ENCODE data around the gene AGPAT2. TPM values are rescaled to one million over a fixed set of nuclear protein-coding genes. Genes with fewer than 3 reads are reported as not detected.

The AGPAT2 gene
- polyA plus RNA-seq, 1 of the 3 experiments (the other 2 are of a cell fraction): 46.8 TPM

DNA sequence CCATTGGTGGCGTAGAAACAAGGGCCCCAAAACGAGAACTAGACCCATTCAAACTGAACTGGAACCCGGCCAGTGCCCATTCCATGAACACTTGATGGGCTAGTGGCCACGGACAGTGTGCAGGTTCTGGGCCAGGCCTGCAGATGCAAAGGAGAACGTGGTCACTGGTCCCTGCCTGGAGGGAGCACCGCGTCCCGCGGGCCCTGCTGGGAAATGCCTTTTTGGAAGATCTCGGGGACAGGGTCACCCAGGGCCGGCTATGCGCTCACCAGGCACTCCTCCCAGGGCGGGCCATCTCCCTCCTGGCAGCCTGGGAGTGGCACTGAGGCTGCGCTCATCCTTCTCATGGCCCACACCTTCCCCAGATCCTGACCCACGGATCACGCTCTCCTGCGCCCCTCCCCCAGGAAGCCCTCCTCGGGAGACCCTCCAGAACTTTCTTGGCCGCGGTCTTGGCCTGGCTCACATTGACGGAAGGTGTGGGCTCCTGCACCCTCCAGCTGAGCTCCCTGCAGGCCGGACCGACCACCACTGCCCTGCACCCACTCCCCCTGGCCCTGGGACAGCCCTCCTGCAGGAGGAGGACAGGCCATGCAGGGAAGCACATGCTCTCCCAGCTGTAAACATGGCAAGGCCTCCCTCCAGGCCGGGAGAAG is 22.3 kb upstream of the AGPAT2 start (continued):
- TF ChIP-seq RFX5 (IDR thresholded peaks at IDR 0.05; ENCODE audit: low read length) (no peak), TEAD4 (IDR thresholded peaks at IDR 0.05; ENCODE audit: borderline replicate concordance, insufficient read depth) (no peak)

DNA sequence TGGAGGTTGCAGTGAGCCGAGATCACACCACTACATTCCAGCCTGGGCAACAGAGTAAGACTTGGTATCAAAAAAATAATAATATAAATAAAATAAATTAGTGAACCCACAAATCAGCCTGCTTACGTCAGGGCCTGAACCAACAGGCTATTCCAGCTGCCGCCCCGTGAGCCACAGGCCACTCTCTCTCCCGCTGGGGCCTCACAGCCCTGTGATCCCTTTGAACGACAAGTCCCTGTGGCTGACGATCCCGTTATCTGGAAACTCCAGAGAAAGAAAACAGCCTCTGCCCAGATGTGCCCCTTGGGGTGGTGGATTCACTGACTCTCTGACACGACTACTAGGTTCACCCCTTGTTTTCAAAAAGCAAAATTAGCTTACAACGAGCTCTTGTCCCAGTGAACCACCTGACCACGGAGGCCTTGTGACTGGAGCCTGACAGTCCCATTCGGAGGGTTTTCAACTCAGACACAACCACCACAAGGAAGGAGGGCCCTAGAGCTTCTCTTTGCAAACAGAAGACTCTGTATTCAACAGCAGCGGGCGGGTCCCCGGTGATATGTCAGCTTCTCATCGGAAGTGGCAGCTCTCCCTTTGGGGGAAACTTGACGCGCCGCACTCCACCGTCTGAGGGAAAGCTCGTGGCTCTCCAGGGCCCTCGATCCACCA is 20.7 kb upstream of the AGPAT2 start:
- H4K20me1 ChIP-seq (ENCODE audit: insufficient read depth): no peaks in the 10 kb centered on the region
- POLR2A ChIA-PET: no interaction called here
- WGBS (ENCODE audit: low lambda C conversion rate): 92% methylated on average over 20 of the region's 22 CpGs
- H3K27ac ChIP-seq (ENCODE audit: low read depth in 2 of 2, low read length in 1 of 2): no peak overlapping the region
- H3K4me1 ChIP-seq (ENCODE audit: control insufficient read depth in 1 of 2, insufficient read depth in 2 of 2, low read depth in 1 of 2, low read length in 1 of 2): peaks cover 0 to 4% of the 10 kb centered on the region in 2 experiments; a peak in 1 of 4 replicates
- no peak overlapping the region for H3K9ac ChIP-seq
- no peaks in the 10 kb centered on the region for H3K27me3 ChIP-seq (ENCODE audit: insufficient read depth)
- CTCF ChIA-PET: interaction anchor here (0.6 to 2.3 kb wide), 5 partner anchors 9 to 308 kb away, joined by 3 to 15 read pairs (median 6); partner anchors contain the start of gene SNAPC4
- TF ChIP-seq REST (IDR thresholded peaks at IDR 0.05; ENCODE audit: low read depth, low read length) (no peak), TAF1 (IDR thresholded peaks at IDR 0.05; ENCODE audit: borderline replicate concordance, low read depth, low read length) (no peak), EP300 (IDR thresholded peaks at IDR 0.05; ENCODE audit: borderline replicate concordance in 1 of 2, low read depth in 1 of 2, low read length in 1 of 2) (no peak), NRF1 (IDR thresholded peaks at IDR 0.05; ENCODE audit: low read depth, low read length) (no peak), FOXJ3 (CRISPR knock-in tag; IDR thresholded peaks at IDR 0.05) (no peak), TEAD4 (IDR thresholded peaks at IDR 0.05; ENCODE audit: borderline replicate concordance, insufficient read depth) (no peak), USF1 (IDR thresholded peaks at IDR 0.05; ENCODE audit: borderline replicate concordance, low read depth) (no peak), RFX5 (IDR thresholded peaks at IDR 0.05; ENCODE audit: low read length) (no peak), MAX (IDR thresholded peaks at IDR 0.05; ENCODE audit: low read depth) (no peak), FOSL2 (IDR thresholded peaks at IDR 0.05; ENCODE audit: borderline replicate concordance, low read depth) (no peak), SIN3A (IDR thresholded peaks at IDR 0.05; ENCODE audit: borderline replicate concordance, low read depth, low read length) (no peak), GATA2 (CRISPR knock-in tag; IDR thresholded peaks at IDR 0.05) (no peak)
- TF ChIP-seq, protein P1, sequence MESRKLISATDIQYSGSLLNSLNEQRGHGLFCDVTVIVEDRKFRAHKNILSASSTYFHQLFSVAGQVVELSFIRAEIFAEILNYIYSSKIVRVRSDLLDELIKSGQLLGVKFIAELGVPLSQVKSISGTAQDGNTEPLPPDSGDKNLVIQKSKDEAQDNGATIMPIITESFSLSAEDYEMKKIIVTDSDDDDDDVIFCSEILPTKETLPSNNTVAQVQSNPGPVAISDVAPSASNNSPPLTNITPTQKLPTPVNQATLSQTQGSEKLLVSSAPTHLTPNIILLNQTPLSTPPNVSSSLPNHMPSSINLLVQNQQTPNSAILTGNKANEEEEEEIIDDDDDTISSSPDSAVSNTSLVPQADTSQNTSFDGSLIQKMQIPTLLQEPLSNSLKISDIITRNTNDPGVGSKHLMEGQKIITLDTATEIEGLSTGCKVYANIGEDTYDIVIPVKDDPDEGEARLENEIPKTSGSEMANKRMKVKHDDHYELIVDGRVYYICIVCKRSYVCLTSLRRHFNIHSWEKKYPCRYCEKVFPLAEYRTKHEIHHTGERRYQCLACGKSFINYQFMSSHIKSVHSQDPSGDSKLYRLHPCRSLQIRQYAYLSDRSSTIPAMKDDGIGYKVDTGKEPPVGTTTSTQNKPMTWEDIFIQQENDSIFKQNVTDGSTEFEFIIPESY (IDR thresholded peaks at IDR 0.05; ENCODE audit: borderline replicate concordance, low read depth): no peak
- no peak overlapping the region for H2AFZ ChIP-seq (ENCODE audit: low read depth)
- H3K4me2 ChIP-seq: no peak overlapping the region
- peaks cover 17% of the 10 kb centered on the region for H3F3A ChIP-seq (replicated peaks; ENCODE audit: insufficient read depth)
- H3K9me2 ChIP-seq: no peaks in the 10 kb centered on the region
- no peaks in the 10 kb centered on the region for H3K36me3 ChIP-seq (replicated peaks in 1 of 2; ENCODE audit: control insufficient read depth in 1 of 2, insufficient read depth in 2 of 2, low read length in 1 of 2)
- DNase-seq: no peak
- H3K79me2 ChIP-seq (ENCODE audit: insufficient read depth): no peaks in the 10 kb centered on the region
- H3K9me3 ChIP-seq: no peaks in the 10 kb centered on the region
- H3K4me3 ChIP-seq (ENCODE audit: low read depth in 2 of 2, low read length in 1 of 2): no peak overlapping the region
